WTC11 (cell line): ENCODE data around the gene USP2. TPM values are rescaled to one million over a fixed set of nuclear protein-coding genes. Genes with fewer than 3 reads are reported as not detected.

Experiments used
- ATAC-seq: fragments of 200-7000 bp; cut with Tn5 transposase; 2 replicates; pipeline ENCODE4 v1.10.0; 2021; ENCODE audit warnings: mild to moderate bottlenecking, moderate library complexity
- CTCF ChIA-PET: fragments of 300-600 bp; sonication (Branson Sonifier 250); formaldehyde crosslinking; loops from one replicate; lab custom pipeline; 2021; ENCODE audit warnings: antibody characterized with exemption; lab: Charles Lee
- POLR2A ChIA-PET: fragments of 350-600 bp; sonication (Branson Sonifier 250); formaldehyde crosslinking; loops from one replicate; lab custom pipeline; 2021; ENCODE audit warnings: antibody characterized with exemption; lab: Charles Lee
- DNase-seq: peaks from one replicate; pipeline ENCODE4 v3.0.0; 2021; ENCODE audit warnings: low spot score
- H3K27ac Mint-ChIP-seq: 2 replicates; pipeline ENCODE4 v1.8.0; 2021; ENCODE audit warnings: mixed read lengths
- H3K27me3 Mint-ChIP-seq: 2 replicates; pipeline ENCODE4 v1.8.0; 2021; ENCODE audit warnings: low read depth, mild to moderate bottlenecking, moderate library complexity, mixed read lengths
- H3K36me3 Mint-ChIP-seq: 2 replicates; pipeline ENCODE4 v1.8.0; 2021; ENCODE audit warnings: mixed read lengths
- H3K4me1 Mint-ChIP-seq: 2 replicates; pipeline ENCODE4 v1.8.0; 2022; ENCODE audit warnings: mixed read lengths
- H3K4me3 Mint-ChIP-seq: 2 replicates; pipeline ENCODE4 v1.8.0; 2021; ENCODE audit warnings: mild to moderate bottlenecking, moderate library complexity, mixed read lengths
- H3K9me3 Mint-ChIP-seq: 2 replicates; pipeline ENCODE4 v1.8.0; 2021; ENCODE audit warnings: mixed read lengths
- ERG ChIP-seq: fragments of 250-450 bp; sonication (Bioruptor Pico); IDR thresholded peaks from 2 replicates; pipeline ENCODE4 v1.8.0; 2021; ENCODE audit warnings: mild to moderate bottlenecking
- ETV6 ChIP-seq: sonication (generic); formaldehyde crosslinking; IDR thresholded peaks from 2 replicates; pipeline ENCODE4 v1.8.1; 2022; ENCODE audit warnings: mild to moderate bottlenecking, missing genetic modification reagents
- FOXK1 ChIP-seq: sonication (generic); formaldehyde crosslinking; IDR thresholded peaks from 2 replicates; pipeline ENCODE4 v1.8.0; 2022; ENCODE audit warnings: mild to moderate bottlenecking, moderate library complexity, missing genetic modification reagents
- GABPB1 ChIP-seq: sonication (generic); formaldehyde crosslinking; IDR thresholded peaks from 2 replicates; pipeline ENCODE4 v1.8.1; 2023; ENCODE audit warnings: mild to moderate bottlenecking, missing genetic modification reagents
- HMGA2 ChIP-seq: fragments of 250-450 bp; sonication (Bioruptor Pico); IDR thresholded peaks from 2 replicates; pipeline ENCODE4 v1.4.0; 2021; ENCODE audit warnings: mild to moderate bottlenecking, moderate library complexity
- IRF1 ChIP-seq: sonication (generic); formaldehyde crosslinking; IDR thresholded peaks from 2 replicates; pipeline ENCODE4 v1.8.0; 2023; ENCODE audit warnings: missing genetic modification reagents
- JAZF1 ChIP-seq: fragments of 250-450 bp; sonication (Bioruptor Pico); IDR thresholded peaks from 2 replicates; pipeline ENCODE4 v1.9.0; 2021; ENCODE audit warnings: moderate library complexity, mild to moderate bottlenecking, inconsistent platforms
- MLX ChIP-seq: sonication (generic); formaldehyde crosslinking; IDR thresholded peaks from 2 replicates; pipeline ENCODE4 v1.8.1; 2023; ENCODE audit warnings: mild to moderate bottlenecking, missing genetic modification reagents, moderate library complexity
- NR1H2 ChIP-seq: sonication (generic); formaldehyde crosslinking; IDR thresholded peaks from 2 replicates; pipeline ENCODE4 v1.9.0; 2021; ENCODE audit warnings: mild to moderate bottlenecking, moderate library complexity, missing genetic modification reagents
- PREB ChIP-seq: sonication (generic); formaldehyde crosslinking; IDR thresholded peaks from 2 replicates; pipeline ENCODE4 v1.8.1; 2022; ENCODE audit warnings: mild to moderate bottlenecking, missing genetic modification reagents, moderate library complexity, borderline replicate concordance
- PRRX2 ChIP-seq: fragments of 250-450 bp; sonication (Bioruptor Pico); IDR thresholded peaks from 2 replicates; pipeline ENCODE4 v1.8.0; 2021; ENCODE audit warnings: mild to moderate bottlenecking
- SMAD3 ChIP-seq: sonication (generic); formaldehyde crosslinking; IDR thresholded peaks from 2 replicates; pipeline ENCODE4 v1.8.0; 2022; ENCODE audit warnings: missing genetic modification reagents, mild to moderate bottlenecking, borderline replicate concordance
- SMAD4 ChIP-seq: sonication (generic); formaldehyde crosslinking; IDR thresholded peaks from 2 replicates; pipeline ENCODE4 v1.8.0; 2022; ENCODE audit warnings: mild to moderate bottlenecking, missing genetic modification reagents
- STAT6 ChIP-seq: sonication (generic); formaldehyde crosslinking; conservative IDR thresholded peaks from 2 replicates; pipeline ENCODE4 v1.8.1; 2023; ENCODE audit warnings: mild to moderate bottlenecking, low read depth, missing genetic modification reagents, moderate library complexity
- USF1 ChIP-seq: sonication (generic); formaldehyde crosslinking; IDR thresholded peaks from 2 replicates; pipeline ENCODE4 v1.8.0; 2022; ENCODE audit warnings: mild to moderate bottlenecking, missing genetic modification reagents
- ZNF281 ChIP-seq: sonication (generic); formaldehyde crosslinking; IDR thresholded peaks from 2 replicates; pipeline ENCODE4 v1.8.0; 2023; ENCODE audit warnings: mild to moderate bottlenecking, missing genetic modification reagents
- ZNF396 ChIP-seq: fragments of 250-450 bp; sonication (Bioruptor Pico); IDR thresholded peaks from 2 replicates; pipeline ENCODE4 v1.8.0; 2021; ENCODE audit warnings: mild to moderate bottlenecking, moderate library complexity, borderline replicate concordance
- ZNF423 ChIP-seq: fragments of 250-450 bp; sonication (Bioruptor Pico); IDR thresholded peaks from 2 replicates; pipeline ENCODE4 v2.1.2; 2022; ENCODE audit warnings: mild to moderate bottlenecking, moderate library complexity
- ZNF425 ChIP-seq: fragments of 250-450 bp; sonication (Bioruptor Pico); conservative IDR thresholded peaks from 2 replicates; pipeline ENCODE4 v1.9.0; 2021; ENCODE audit warnings: mild to moderate bottlenecking
- ZSCAN18 ChIP-seq: fragments of 250-450 bp; sonication (Bioruptor Pico); IDR thresholded peaks from 2 replicates; pipeline ENCODE4 v2.1.2; 2022; ENCODE audit warnings: mild to moderate bottlenecking, moderate library complexity
- total RNA-seq: library from RNA; stranded (reverse); gene quantifications from 3 replicates; pipeline ENCODE4 v1.2.3, GENCODE V29; 2021

The USP2 gene
- total RNA-seq, 1 experiment from 2014 or later = 8.0 TPM

- Mint-ChIP-seq H3K9me3 (peaks cover 11% of the 10 kb centered on the region), H3K4me1 (peaks cover 57% of the 10 kb centered on the region), H3K27ac (peak overlapping the region; percentile 96), H3K4me3 (no peak overlapping the region), H3K27me3 (peaks cover 3% of the 10 kb centered on the region; the same call in 1 of the 2 replicates), H3K36me3 (peaks cover 43% of the 10 kb centered on the region)
- ATAC-seq (peak; percentile 55), DNase-seq (no peak)
- CTCF ChIA-PET = interaction anchor here (0.7 to 7.0 kb wide), 15 partner anchors 9 to 225 kb away, joined by 3 to 43 read pairs (median 5); partner anchors contain the start of genes C1QTNF5 and USP2
- POLR2A ChIA-PET = interaction anchor here (0.6 to 1.0 kb wide), 2 partner anchors 13 to 36 kb away, joined by 3 to 4 read pairs; no protein-coding TSS in a partner anchor
- no peak for TF ChIP-seq ZNF425 (CRISPR knock-in tag)
- no peak for TF ChIP-seq ETV6
- no peak for TF ChIP-seq PREB (CRISPR knock-in tag)
- no peak for TF ChIP-seq ZNF396 (CRISPR knock-in tag)
- no peak for TF ChIP-seq STAT6 (CRISPR knock-in tag)
- TF ChIP-seq MLX = no peak
- TF ChIP-seq GABPB1 (CRISPR knock-in tag) = no peak
- peak; percentile 51; the same call in 1 of the 2 replicates for TF ChIP-seq PRRX2 (CRISPR knock-in tag)
- no peak for TF ChIP-seq NR1H2 (CRISPR knock-in tag)
- no peak; the same call in 1 of the 2 replicates for TF ChIP-seq ZNF281
- no peak for TF ChIP-seq SMAD4 (CRISPR knock-in tag)
- no peak for TF ChIP-seq SMAD3 (CRISPR knock-in tag)
- no peak for TF ChIP-seq USF1
- TF ChIP-seq ZNF423 = 0 out of 2 replicates have a peak, but pooled peaks have one; percentile 19
- peak; percentile 21; the same call in 1 of the 2 replicates for TF ChIP-seq FOXK1 (CRISPR knock-in tag)
- TF ChIP-seq ERG (CRISPR knock-in tag) = 0 out of 2 replicates have a peak, but pooled peaks have one; percentile 18
- no peak for TF ChIP-seq JAZF1 (CRISPR knock-in tag)
- no peak for TF ChIP-seq ZSCAN18 (CRISPR knock-in tag)
- TF ChIP-seq IRF1 (CRISPR knock-in tag) = peak; percentile 18; the same call in 1 of the 2 replicates
- no peak for TF ChIP-seq HMGA2 (CRISPR knock-in tag)
Measured at GRCh38 chr11:119416606-119417580, 35.4 kb upstream of the USP2 start.
